Right lobe of liver (tissue), 4 donors: ENCODE measurements around the gene DCAF15.

Experiments used
- CTCF ChIP-seq, 4 donors: fragments of 200-600 bp in 3 of 4; fragments of 450-650 bp in 1 of 4; IDR thresholded peaks; one replicate each; pipeline versions ENCODE4 v1.5.1 to v1.8.0; 2016 to 2022; ENCODE audit warnings: antibody characterized with exemption in 4 of 4, mild to moderate bottlenecking in 2 of 4
- POLR2A ChIP-seq: fragments of 450-650 bp; IDR thresholded peaks from one replicate; pipeline ENCODE4 v1.6.1; 2017; ENCODE audit warnings: antibody characterized with exemption, mild to moderate bottlenecking
- donor health status: DM: no; HTN: no; CAD: no.
- donor health status: DM: no; HTN: no; CAD: no.
- donor health status: DM: no; HTN: yes; CAD: no.

GRCh38 chr19:13965377-13965896 is 13.1 kb downstream of the DCAF15 start:
- TF ChIP-seq POLR2A (no peak), CTCF (IDR thresholded peaks at IDR 0.05) (no peak)
